Choroid plexus epithelial cell (primary cell): ENCODE measurements around the gene SLC25A42.
A peak's percentile ranks its signal among the peaks of the same experiment; 100 is the strongest.

ENCODE experiments used
- DNase-seq: peaks from one replicate; pipeline ENCODE4 v3.0.0-alpha.2; 2010; ENCODE audit warnings: low read depth
- H3K4me3 ChIP-seq: 2 replicates; pipeline ENCODE4 v1.5.1; 2011; ENCODE audit warnings: low read depth, mild to moderate bottlenecking, control low read depth, low read length, moderate library complexity
- TF ChIP-seq, protein P1 (sequence below): conservative IDR thresholded peaks from 2 replicates; pipeline ENCODE4 v1.5.1; 2011; ENCODE audit warnings: low read depth, mild to moderate bottlenecking, control low read depth, inconsistent platforms, low read length, moderate library complexity

SLC25A42 gene

DNA sequence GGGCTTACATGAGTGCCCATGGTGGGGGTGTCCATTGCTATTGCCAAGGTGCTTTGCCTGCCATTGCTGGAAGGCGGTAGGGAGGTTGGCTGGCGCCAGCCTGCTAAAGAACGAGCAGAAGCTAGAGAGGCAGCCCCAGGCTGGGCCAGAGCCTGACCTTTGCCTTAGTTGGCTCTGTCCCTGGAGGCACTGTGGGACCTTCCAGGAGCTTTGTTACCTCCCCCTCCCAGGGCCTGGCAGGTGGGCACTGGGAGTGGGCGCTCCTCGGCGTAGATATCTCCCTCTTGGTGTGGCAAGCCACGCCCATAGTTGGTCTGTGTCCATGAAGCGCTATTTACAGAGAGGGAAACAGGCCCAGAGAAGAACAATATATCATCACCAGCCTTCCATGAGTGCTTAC lies 2.3 kb upstream of the SLC25A42 start:
- TF ChIP-seq, protein P1, sequence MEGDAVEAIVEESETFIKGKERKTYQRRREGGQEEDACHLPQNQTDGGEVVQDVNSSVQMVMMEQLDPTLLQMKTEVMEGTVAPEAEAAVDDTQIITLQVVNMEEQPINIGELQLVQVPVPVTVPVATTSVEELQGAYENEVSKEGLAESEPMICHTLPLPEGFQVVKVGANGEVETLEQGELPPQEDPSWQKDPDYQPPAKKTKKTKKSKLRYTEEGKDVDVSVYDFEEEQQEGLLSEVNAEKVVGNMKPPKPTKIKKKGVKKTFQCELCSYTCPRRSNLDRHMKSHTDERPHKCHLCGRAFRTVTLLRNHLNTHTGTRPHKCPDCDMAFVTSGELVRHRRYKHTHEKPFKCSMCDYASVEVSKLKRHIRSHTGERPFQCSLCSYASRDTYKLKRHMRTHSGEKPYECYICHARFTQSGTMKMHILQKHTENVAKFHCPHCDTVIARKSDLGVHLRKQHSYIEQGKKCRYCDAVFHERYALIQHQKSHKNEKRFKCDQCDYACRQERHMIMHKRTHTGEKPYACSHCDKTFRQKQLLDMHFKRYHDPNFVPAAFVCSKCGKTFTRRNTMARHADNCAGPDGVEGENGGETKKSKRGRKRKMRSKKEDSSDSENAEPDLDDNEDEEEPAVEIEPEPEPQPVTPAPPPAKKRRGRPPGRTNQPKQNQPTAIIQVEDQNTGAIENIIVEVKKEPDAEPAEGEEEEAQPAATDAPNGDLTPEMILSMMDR, result no peak
- DNase-seq, result no peak
- H3K4me3 ChIP-seq, result no peak overlapping the region

DNA sequence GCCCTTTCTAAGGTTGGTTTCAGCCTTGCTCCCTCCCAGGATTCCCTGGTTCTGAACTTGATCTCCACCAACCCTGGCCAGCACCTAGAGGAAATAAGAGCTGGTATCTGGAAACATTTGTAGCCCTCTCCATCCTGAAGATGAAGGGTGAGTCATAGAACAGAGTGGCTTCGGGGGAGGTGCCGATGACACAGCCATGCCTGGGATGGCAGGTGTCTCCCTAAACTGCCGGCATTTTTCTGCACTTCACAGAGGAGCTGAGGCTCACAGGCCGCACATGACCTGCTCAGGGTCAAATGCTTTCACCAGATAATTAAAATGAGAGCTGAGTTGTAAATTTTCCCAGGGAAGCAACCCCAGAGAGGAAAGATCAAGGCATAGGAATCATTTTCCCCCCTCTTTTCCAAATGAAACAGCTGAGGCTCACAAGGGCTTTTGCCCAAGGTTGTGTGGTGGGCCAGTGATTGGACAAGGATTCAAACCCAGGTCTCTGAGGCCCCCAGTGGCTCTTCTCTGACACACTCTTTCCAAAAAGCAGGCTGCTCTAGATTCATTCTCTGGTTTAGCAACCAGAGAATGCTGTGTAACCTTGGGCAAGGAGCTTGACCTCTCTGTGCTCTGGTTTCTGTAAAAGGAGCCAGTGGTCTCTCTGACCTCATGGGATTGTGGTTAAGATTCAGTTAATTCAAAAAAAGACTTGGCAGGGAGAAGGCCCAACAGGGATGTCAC lies 1.2 kb upstream of the SLC25A42 start:
- TF ChIP-seq, protein P1, result no peak
- peak; percentile 29 for DNase-seq
- peak overlapping the region; percentile 59 for H3K4me3 ChIP-seq

DNA sequence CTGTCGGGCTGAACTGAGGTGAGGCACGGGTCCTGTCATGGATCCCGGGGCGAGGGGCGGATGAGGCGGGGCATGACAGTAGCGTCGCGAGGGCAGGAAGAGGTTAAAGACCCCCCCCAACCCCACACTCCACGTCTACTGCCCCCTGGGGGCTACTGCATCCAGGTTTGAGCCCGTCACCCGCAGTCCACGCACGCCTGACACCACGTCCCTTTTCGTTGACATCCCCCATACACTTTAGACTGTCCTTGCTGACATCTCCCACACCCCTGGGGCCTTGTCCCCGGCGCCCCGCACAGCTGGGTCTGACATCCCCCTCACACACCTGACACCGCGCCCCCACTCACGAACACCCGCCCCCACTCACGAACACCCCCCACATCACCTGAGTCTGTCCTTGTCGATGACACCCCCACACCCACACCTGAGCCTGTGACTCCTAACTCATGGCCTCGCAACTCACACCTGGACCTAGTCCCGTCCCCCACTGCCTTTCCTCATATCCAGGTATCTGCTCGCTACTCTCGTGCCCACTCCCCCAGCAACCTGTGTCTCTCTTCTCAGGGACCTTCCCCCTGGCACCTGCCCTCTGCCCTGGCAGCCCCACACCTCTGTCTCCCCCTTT lies 416 bp downstream of the SLC25A42 start:
- peak overlapping the region; percentile 76 for H3K4me3 ChIP-seq
- DNase-seq, result no peak

DNA sequence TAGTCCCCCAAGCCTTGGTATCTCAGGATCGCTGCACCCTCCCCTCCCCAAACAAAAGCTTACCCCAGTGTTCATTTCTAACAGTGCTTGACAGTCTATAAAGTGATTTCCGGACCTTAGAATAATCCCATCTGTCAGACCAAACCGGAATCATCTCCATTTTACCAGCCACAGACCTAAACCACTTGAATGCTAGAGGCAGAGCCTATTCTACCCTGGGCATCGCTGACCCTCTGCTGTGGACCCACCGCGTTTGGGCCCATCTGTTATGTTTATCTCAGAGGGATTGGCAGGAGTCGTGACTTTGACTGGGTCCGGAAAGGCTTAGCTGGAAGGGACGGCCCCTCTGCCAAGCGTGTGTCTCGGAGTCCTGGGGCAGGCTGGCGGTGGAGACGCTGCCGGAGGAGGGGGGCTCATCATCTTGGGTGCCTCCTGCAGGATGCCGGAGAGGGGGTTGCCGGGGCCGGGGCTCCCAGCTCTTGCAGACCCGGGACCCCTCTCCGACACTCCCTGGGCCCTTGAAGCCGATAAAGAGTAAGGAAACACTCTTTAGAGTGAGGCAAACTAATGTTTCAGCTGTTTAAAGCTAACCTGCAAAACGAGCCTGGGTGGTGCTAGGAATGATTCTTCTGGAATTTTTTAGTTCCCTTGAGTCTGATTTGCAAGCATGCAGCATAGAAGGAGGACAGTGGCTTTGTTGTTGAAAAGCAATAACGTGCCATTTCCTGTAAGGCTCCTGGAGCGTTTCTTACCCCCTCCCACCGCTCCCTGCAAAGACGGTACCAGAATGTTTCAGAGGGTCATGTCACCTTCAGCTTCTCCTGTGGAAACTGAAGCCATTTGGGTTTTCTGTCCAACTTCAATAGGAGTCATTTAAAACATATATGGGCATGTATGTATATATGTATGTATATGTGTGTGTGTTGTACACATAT lies 1.3 kb downstream of the SLC25A42 start:
- H3K4me3 ChIP-seq, result peak overlapping the region; percentile 76
- peak; percentile 22 for DNase-seq
- TF ChIP-seq, protein P1, result no peak

More for the DNA sequence above, 416 bp downstream of the SLC25A42 start:
- TF ChIP-seq, protein P1, result peak; percentile 40

DNA sequence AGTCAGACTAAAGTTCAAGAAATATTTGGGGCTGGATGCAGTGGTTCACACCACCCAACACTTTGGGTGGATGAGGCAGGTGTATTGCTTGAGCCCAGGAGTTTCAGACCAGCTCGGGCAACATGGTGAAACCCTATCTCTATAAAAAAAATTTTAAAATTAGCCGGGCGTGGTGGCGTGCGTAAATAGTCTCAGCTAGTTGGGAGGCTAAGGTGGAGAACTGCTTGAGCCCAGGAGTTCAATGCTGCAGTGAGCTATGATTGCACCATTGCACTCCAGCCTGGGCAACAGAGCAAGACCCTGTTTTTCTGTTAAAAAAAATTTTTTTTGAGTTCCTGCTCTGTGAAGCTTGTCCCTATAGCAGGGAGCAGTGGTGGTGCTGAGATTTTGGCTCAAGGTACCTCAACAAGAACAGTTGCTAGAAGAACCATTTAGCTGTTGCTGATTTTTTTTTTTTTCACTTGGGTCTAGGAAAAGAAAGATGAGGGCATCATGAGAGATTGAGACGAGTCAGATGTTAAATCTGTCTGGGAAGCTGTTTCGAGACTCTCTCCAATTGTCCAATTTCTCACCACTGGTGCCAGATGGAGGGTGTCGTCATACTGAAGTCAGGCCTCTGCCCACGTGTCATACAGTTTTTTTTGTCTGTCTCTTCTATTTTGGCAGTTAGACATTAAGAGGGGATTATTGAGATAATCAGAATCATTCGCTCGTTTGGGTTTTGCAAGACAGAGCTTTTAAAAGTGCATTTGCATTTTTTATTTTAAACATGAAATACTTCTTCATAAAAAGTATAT lies 3.7 kb downstream of the SLC25A42 start:
- DNase-seq, result no peak
- H3K4me3 ChIP-seq, result no peak overlapping the region
- TF ChIP-seq, protein P1, result no peak
